ENCODE results near the gene ZBTB7A.
"Not testable (repeated sequence)": the region's sequence is repeated elsewhere in the genome, so short reads cannot be mapped to it uniquely, and the experiment has no call there.

ZBTB7A gene

DNA sequence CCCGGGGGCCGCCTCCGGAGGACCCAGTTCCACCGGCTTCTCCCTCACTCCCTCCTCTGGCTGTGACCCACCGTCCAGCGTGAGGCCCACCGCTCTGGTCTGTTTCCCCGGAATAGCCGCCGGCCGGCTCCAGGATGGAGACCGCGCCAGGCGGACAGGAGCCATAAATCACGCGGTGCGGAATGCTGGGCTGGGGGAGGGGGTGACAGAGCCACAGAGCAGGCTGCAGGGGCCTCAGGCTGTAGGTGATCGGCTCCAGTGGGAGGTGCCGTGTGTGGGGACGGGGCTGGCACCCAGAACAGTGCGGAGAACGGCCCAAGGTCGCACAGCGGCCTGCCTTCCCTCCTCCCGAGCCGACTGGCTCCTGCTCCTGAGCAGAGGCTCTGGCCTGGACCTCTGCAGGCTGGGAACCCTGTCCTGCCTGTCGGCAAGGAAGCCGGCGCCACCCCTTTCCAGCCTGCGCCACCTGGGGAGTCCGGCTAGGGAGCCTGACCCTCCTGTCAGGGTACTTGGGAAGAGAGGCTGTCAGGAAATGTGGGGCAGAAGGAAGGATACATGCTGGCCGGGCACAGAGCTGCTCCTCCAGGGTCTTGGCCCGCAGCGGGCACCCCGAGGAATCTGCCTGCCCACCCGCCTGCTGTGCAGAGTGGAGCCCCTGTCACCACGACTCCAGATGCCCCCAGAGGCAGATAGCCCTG is 50.8 kb downstream of the ZBTB7A start:
- Histone ChIP-seq H3K4me1 (ENCODE audit: control insufficient read depth, insufficient read depth, low read length) (peaks cover 2% of the 10 kb centered on the region), H3K4me3 (ENCODE audit: low read length) (no peak overlapping the region), H3K36me3 (ENCODE audit: control insufficient read depth, insufficient read depth, low read length, severe bottlenecking) (peaks cover 27% of the 10 kb centered on the region), H3K9me3 (ENCODE audit: control insufficient read depth, low read length) (no peaks in the 10 kb centered on the region), H3K27me3 (replicated peaks; ENCODE audit: control insufficient read depth, insufficient read depth, low read length) (no peaks in the 10 kb centered on the region), H3K9ac (ENCODE audit: low read length) (no peak overlapping the region)
- no peak for DNase-seq (ENCODE audit: low read depth)

- no peak overlapping the region for H3K4me3 ChIP-seq (ENCODE audit: low read length)
- H3K27me3 ChIP-seq (replicated peaks; ENCODE audit: control insufficient read depth, insufficient read depth, low read length) = no peaks in the 10 kb centered on the region
- peaks cover 27% of the 10 kb centered on the region for H3K36me3 ChIP-seq (ENCODE audit: control insufficient read depth, insufficient read depth, low read length, severe bottlenecking)
- H3K4me1 ChIP-seq (ENCODE audit: control insufficient read depth, insufficient read depth, low read length) = peaks cover 5% of the 10 kb centered on the region
- H3K9me3 ChIP-seq (ENCODE audit: control insufficient read depth, low read length) = no peaks in the 10 kb centered on the region
- DNase-seq (ENCODE audit: low read depth) = no peak
- H3K9ac ChIP-seq (ENCODE audit: low read length) = no peak overlapping the region
Observed at GRCh38 chr19:4014541-4015491, 51.9 kb downstream of the ZBTB7A start.

DNA sequence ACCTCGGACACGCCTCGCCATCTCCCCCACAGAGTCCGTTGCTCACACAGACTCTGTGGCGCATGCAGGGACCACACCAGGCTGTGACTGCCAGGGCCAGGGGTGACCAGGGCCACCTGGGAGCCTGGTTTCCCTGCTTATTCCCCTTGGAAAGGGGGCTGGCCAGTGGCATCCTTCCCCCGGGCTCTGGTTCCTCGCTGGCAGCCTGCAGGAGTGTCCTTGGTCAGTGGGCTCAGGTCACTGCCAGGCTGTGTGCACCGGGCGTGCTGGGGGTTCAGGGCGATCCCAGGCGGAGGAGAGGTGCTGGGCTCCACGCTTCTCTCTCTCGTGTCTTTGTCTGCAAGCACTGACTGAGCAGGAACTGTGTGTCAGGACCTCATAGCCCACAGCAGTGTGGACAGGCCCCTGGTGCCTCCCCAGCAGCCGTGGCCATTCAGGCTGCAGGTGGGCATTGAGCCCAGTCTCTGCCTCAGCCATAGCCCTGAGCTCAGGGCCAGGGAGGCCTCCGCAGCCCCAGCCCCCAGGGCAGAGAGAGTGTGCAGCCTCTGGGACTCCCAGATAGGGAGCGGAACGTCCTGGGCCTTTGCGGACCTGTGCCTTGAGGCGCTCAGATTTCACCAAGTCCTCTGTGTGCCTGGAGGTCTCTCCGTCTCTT is 52.7 kb downstream of the ZBTB7A start:
- Histone ChIP-seq H3K4me3 (ENCODE audit: low read length) (no peak overlapping the region), H3K9ac (ENCODE audit: low read length) (no peak overlapping the region), H3K4me1 (ENCODE audit: control insufficient read depth, insufficient read depth, low read length) (peaks cover 13% of the 10 kb centered on the region), H3K9me3 (ENCODE audit: control insufficient read depth, low read length) (no peaks in the 10 kb centered on the region), H3K27me3 (replicated peaks; ENCODE audit: control insufficient read depth, insufficient read depth, low read length) (no peaks in the 10 kb centered on the region), H3K36me3 (ENCODE audit: control insufficient read depth, insufficient read depth, low read length, severe bottlenecking) (peaks cover 27% of the 10 kb centered on the region)
- DNase-seq (ENCODE audit: low read depth) = no peak

DNA sequence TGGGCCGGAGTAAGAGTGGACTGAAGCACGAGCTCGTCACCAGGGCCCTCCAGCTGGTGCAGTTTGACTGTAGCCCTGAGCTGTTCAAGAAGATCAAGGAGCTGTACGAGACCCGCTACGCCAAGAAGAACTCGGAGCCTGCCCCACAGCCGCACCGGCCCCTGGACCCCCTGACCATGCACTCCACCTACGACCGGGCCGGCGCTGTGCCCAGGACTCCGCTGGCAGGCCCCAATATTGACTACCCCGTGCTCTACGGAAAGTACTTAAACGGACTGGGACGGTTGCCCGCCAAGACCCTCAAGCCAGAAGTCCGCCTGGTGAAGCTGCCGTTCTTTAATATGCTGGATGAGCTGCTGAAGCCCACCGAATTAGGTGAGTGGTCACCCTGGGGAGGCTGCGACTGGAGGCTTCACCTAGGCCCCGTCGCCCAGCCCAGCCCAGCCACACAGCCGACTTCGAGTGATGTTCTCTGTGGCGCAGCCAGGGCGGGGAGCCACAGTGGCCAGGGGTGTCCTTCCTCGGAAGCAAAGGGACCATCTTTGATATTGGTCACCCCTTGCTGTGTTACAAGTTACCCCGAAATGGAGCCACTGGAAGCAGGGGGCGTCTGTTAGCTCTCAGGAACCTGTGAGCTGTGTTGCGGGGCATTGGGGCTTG is 53.6 kb downstream of the ZBTB7A start:
- no peak for DNase-seq (ENCODE audit: low read depth)
- peaks cover 27% of the 10 kb centered on the region for H3K36me3 ChIP-seq (ENCODE audit: control insufficient read depth, insufficient read depth, low read length, severe bottlenecking)
- H3K4me1 ChIP-seq (ENCODE audit: control insufficient read depth, insufficient read depth, low read length) = peaks cover 21% of the 10 kb centered on the region
- H3K27me3 ChIP-seq (replicated peaks; ENCODE audit: control insufficient read depth, insufficient read depth, low read length) = no peaks in the 10 kb centered on the region
- H3K4me3 ChIP-seq (ENCODE audit: low read length) = no peak overlapping the region
- H3K9me3 ChIP-seq (ENCODE audit: control insufficient read depth, low read length) = no peaks in the 10 kb centered on the region
- no peak overlapping the region for H3K9ac ChIP-seq (ENCODE audit: low read length)

GRCh38 chr19:4012092-4012974 is 54.4 kb downstream of the ZBTB7A start:
- no peak overlapping the region for H3K4me3 ChIP-seq (ENCODE audit: low read length)
- H3K36me3 ChIP-seq (ENCODE audit: control insufficient read depth, insufficient read depth, low read length, severe bottlenecking) = peaks cover 27% of the 10 kb centered on the region
- DNase-seq (ENCODE audit: low read depth) = no peak
- H3K9ac ChIP-seq (ENCODE audit: low read length) = no peak overlapping the region
- peaks cover 21% of the 10 kb centered on the region for H3K4me1 ChIP-seq (ENCODE audit: control insufficient read depth, insufficient read depth, low read length)
- H3K27me3 ChIP-seq (replicated peaks; ENCODE audit: control insufficient read depth, insufficient read depth, low read length) = no peaks in the 10 kb centered on the region
- H3K9me3 ChIP-seq (ENCODE audit: control insufficient read depth, low read length) = no peaks in the 10 kb centered on the region

DNA sequence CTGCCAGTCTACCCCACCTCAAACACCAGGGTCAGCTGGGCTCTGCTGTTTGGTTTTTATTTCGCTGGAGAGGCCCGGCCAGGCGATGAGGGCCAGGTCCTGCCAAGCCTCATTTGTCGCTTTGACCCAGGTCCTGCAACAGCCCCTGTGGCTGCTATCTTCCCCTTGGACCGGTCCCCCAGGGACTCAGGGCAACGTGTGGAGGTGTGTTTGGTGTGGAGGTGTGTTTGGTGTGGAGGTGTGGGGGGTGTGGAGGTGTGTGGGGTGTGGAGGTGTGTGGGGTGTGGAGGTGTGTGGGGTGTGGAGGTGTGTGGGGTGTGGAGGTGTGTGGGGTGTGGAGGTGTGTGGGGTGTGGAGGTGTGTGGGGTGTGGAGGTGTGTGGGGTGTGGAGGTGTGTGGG is 55.3 kb downstream of the ZBTB7A start:
- not testable (repeated sequence) for DNase-seq (ENCODE audit: low read depth); H3K27me3 ChIP-seq (replicated peaks; ENCODE audit: control insufficient read depth, insufficient read depth, low read length); H3K9me3 ChIP-seq (ENCODE audit: control insufficient read depth, low read length); H3K4me3 ChIP-seq (ENCODE audit: low read length); H3K9ac ChIP-seq (ENCODE audit: low read length)
- Histone ChIP-seq H3K36me3 (ENCODE audit: control insufficient read depth, insufficient read depth, low read length, severe bottlenecking) (peaks cover 27% of the 10 kb centered on the region), H3K4me1 (ENCODE audit: control insufficient read depth, insufficient read depth, low read length) (peaks cover 25% of the 10 kb centered on the region)

- Histone ChIP-seq H3K27me3 (replicated peaks; ENCODE audit: control insufficient read depth, insufficient read depth, low read length) (no peaks in the 10 kb centered on the region), H3K9me3 (ENCODE audit: control insufficient read depth, low read length) (no peaks in the 10 kb centered on the region), H3K4me3 (ENCODE audit: low read length) (no peak overlapping the region), H3K4me1 (ENCODE audit: control insufficient read depth, insufficient read depth, low read length) (peaks cover 26% of the 10 kb centered on the region), H3K9ac (ENCODE audit: low read length) (no peak overlapping the region), H3K36me3 (ENCODE audit: control insufficient read depth, insufficient read depth, low read length, severe bottlenecking) (peaks cover 27% of the 10 kb centered on the region)
- DNase-seq (ENCODE audit: low read depth) = no peak
Observed at GRCh38 chr19:4010808-4011110, 55.9 kb downstream of the ZBTB7A start.

DNA sequence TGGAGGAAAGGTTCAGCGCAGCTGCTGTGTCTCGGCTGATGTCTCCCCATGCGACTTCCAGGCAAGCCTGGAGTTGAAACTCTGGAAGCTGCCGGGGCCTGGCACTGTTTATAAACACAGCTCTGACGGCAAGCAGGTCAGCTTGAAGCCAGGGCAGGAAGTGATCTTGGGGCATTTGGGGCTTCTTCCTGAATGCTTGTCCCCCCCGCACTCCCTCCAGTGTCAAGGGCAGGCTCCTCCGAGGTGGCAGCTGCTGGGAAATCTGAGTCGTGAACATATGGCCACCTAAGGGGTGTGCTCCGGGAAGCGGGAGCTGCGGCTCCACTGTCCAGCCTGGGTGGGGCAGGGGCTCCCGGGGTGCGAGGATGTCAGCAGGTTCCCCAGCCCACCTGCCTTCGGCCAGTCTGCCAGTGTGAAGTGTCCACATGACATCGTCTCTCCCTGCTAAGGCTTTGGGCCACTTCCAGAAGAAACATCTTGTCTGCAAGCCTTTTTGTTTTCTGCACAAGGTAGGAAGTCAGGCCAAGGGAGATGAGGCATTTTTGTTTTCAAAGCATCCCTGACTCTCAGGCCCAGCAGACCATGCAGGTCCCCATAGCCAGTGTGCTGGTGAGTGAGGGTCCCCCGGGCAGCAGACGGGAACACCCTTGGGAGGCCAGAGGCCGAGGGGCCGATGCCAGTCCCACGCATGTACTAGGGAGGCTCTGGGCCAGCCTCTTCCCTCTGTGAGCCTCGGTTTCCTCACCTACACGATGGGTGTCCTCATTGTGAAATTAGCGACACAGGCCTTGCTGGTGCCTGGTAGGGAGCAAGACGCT is 56.5 kb downstream of the ZBTB7A start:
- Histone ChIP-seq H3K9me3 (ENCODE audit: control insufficient read depth, low read length) (no peaks in the 10 kb centered on the region), H3K9ac (ENCODE audit: low read length) (peak overlapping the region; percentile 32), H3K4me1 (ENCODE audit: control insufficient read depth, insufficient read depth, low read length) (peaks cover 26% of the 10 kb centered on the region), H3K27me3 (replicated peaks; ENCODE audit: control insufficient read depth, insufficient read depth, low read length) (no peaks in the 10 kb centered on the region), H3K36me3 (ENCODE audit: control insufficient read depth, insufficient read depth, low read length, severe bottlenecking) (peaks cover 27% of the 10 kb centered on the region), H3K4me3 (ENCODE audit: low read length) (peak overlapping the region; percentile 10)
- DNase-seq (ENCODE audit: low read depth) = no peak

DNA sequence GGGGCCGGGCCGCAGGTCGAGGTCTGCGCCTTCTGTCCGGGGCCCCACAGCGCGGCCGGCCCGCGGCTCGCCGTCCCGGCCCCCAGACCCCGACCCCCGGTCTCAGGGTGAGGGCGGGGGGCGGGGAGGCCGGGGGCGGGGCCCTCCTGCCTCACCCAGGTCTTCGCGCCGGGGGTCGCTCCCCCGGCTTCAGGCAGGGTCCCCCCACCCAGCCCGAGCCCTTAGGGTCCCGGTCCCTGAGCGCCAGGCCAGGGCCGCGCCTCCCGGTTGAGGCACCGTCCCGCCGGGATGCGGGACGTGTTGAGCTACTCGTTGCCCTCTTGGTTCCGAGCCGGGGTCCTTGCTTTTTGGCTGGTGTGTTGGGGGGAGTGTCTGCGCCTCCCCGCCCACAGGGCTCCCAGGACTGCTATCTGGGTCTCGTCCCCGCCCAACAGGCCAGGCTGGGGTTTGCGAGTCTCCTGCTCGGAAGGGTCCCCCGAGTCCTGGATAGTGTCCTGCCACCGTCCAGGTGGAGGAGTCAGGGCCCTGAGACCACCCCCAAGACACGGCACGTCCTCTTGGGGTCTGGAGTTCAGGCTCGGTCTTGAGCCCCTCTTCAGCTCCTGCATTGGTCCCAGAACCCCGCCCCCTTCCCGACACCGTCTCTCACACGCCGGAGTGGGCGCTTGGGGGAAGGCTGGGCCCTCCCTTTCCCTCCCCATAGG is 58.7 kb downstream of the ZBTB7A start:
- Histone ChIP-seq H3K4me1 (ENCODE audit: control insufficient read depth, insufficient read depth, low read length) (peaks cover 26% of the 10 kb centered on the region), H3K9ac (ENCODE audit: low read length) (peak overlapping the region; percentile 90), H3K27me3 (replicated peaks; ENCODE audit: control insufficient read depth, insufficient read depth, low read length) (no peaks in the 10 kb centered on the region), H3K36me3 (ENCODE audit: control insufficient read depth, insufficient read depth, low read length, severe bottlenecking) (peaks cover 7% of the 10 kb centered on the region), H3K4me3 (ENCODE audit: low read length) (peak overlapping the region; percentile 94), H3K9me3 (ENCODE audit: control insufficient read depth, low read length) (no peaks in the 10 kb centered on the region)
- peak; percentile 65 for DNase-seq (ENCODE audit: low read depth)
